WTC11 (cell line): ENCODE results near the gene CABP1. TPM values are rescaled to one million over a fixed set of nuclear protein-coding genes. Genes with fewer than 3 reads are reported as not detected.

Experiments
- ATAC-seq: fragments of 200-7000 bp; cut with Tn5 transposase; 2 replicates; pipeline ENCODE4 v1.10.0; 2021; ENCODE audit warnings: mild to moderate bottlenecking, moderate library complexity
- CTCF ChIA-PET: fragments of 300-600 bp; sonication (Branson Sonifier 250); formaldehyde crosslinking; loops from one replicate; lab custom pipeline; 2021; ENCODE audit warnings: antibody characterized with exemption; lab: Charles Lee
- POLR2A ChIA-PET: fragments of 350-600 bp; sonication (Branson Sonifier 250); formaldehyde crosslinking; loops from one replicate; lab custom pipeline; 2021; ENCODE audit warnings: antibody characterized with exemption; lab: Charles Lee
- DNase-seq: peaks from one replicate; pipeline ENCODE4 v3.0.0; 2021; ENCODE audit warnings: low spot score
- H3K27ac Mint-ChIP-seq: 2 replicates; pipeline ENCODE4 v1.8.0; 2021; ENCODE audit warnings: mixed read lengths
- H3K27me3 Mint-ChIP-seq: 2 replicates; pipeline ENCODE4 v1.8.0; 2021; ENCODE audit warnings: low read depth, mild to moderate bottlenecking, moderate library complexity, mixed read lengths
- H3K36me3 Mint-ChIP-seq: 2 replicates; pipeline ENCODE4 v1.8.0; 2021; ENCODE audit warnings: mixed read lengths
- H3K4me1 Mint-ChIP-seq: 2 replicates; pipeline ENCODE4 v1.8.0; 2022; ENCODE audit warnings: mixed read lengths
- H3K4me3 Mint-ChIP-seq: 2 replicates; pipeline ENCODE4 v1.8.0; 2021; ENCODE audit warnings: mild to moderate bottlenecking, moderate library complexity, mixed read lengths
- H3K9me3 Mint-ChIP-seq: 2 replicates; pipeline ENCODE4 v1.8.0; 2021; ENCODE audit warnings: mixed read lengths
- CREB1 ChIP-seq: sonication (generic); formaldehyde crosslinking; IDR thresholded peaks from 2 replicates; pipeline ENCODE4 v1.8.0; 2023; ENCODE audit warnings: mild to moderate bottlenecking, missing genetic modification reagents
- CREM ChIP-seq: sonication (generic); formaldehyde crosslinking; IDR thresholded peaks from 2 replicates; pipeline ENCODE4 v1.8.1; 2022; ENCODE audit warnings: mild to moderate bottlenecking, missing genetic modification reagents, moderate library complexity
- CTCF ChIP-seq: fragments of 200-600 bp; IDR thresholded peaks from 2 replicates; pipeline ENCODE4 v1.8.0; 2022; ENCODE audit warnings: antibody characterized with exemption
- ESRRA ChIP-seq: sonication (generic); formaldehyde crosslinking; IDR thresholded peaks from 2 replicates; pipeline ENCODE4 v1.8.1; 2022; ENCODE audit warnings: mild to moderate bottlenecking, missing genetic modification reagents, borderline replicate concordance
- FOXK1 ChIP-seq: sonication (generic); formaldehyde crosslinking; IDR thresholded peaks from 2 replicates; pipeline ENCODE4 v1.8.0; 2022; ENCODE audit warnings: mild to moderate bottlenecking, moderate library complexity, missing genetic modification reagents
- KAT7 ChIP-seq: sonication (generic); formaldehyde crosslinking; IDR thresholded peaks from 2 replicates; pipeline ENCODE4 v1.8.1; 2023; ENCODE audit warnings: missing genetic modification reagents, mild to moderate bottlenecking, borderline replicate concordance
- MXD4 ChIP-seq: fragments of 250-450 bp; sonication (Bioruptor Pico); IDR thresholded peaks from 2 replicates; pipeline ENCODE4 v1.8.0; 2021; ENCODE audit warnings: mild to moderate bottlenecking, moderate library complexity, borderline replicate concordance
- NR1H2 ChIP-seq: sonication (generic); formaldehyde crosslinking; IDR thresholded peaks from 2 replicates; pipeline ENCODE4 v1.9.0; 2021; ENCODE audit warnings: mild to moderate bottlenecking, moderate library complexity, missing genetic modification reagents
- NR3C1 ChIP-seq: sonication (generic); formaldehyde crosslinking; conservative IDR thresholded peaks from 2 replicates; pipeline ENCODE4 v1.8.1; 2023; ENCODE audit warnings: low read depth, mild to moderate bottlenecking, missing genetic modification reagents
- OVOL2 ChIP-seq: fragments of 250-450 bp; sonication (Bioruptor Pico); IDR thresholded peaks from 2 replicates; pipeline ENCODE4 v1.9.0; 2021; ENCODE audit warnings: mild to moderate bottlenecking, borderline replicate concordance
- ZNF138 ChIP-seq: sonication (generic); formaldehyde crosslinking; conservative IDR thresholded peaks from 2 replicates; pipeline ENCODE4 v1.8.1; 2022; ENCODE audit warnings: mild to moderate bottlenecking, moderate library complexity, missing genetic modification reagents
- ZNF232 ChIP-seq: sonication (generic); formaldehyde crosslinking; IDR thresholded peaks from 2 replicates; pipeline ENCODE4 v1.8.0; 2022; ENCODE audit warnings: mild to moderate bottlenecking, missing genetic modification reagents
- ZNF396 ChIP-seq: fragments of 250-450 bp; sonication (Bioruptor Pico); IDR thresholded peaks from 2 replicates; pipeline ENCODE4 v1.8.0; 2021; ENCODE audit warnings: mild to moderate bottlenecking, moderate library complexity, borderline replicate concordance
- total RNA-seq: library from RNA; stranded (reverse); gene quantifications from 3 replicates; pipeline ENCODE4 v1.2.3, GENCODE V29; 2021
- TF ChIP-seq, protein P1 (sequence below): sonication (generic); formaldehyde crosslinking; IDR thresholded peaks from 2 replicates; pipeline ENCODE4 v1.8.1; 2022; ENCODE audit warnings: low read depth, missing genetic modification reagents, borderline replicate concordance
- TF ChIP-seq, protein P2 (sequence below): sonication (generic); formaldehyde crosslinking; conservative IDR thresholded peaks from 2 replicates; pipeline ENCODE4 v1.8.1; 2023; ENCODE audit warnings: mild to moderate bottlenecking, low read depth, missing genetic modification reagents, moderate library complexity
- TF ChIP-seq, protein P3 (sequence below): fragments of 250-450 bp; sonication (Bioruptor Pico); IDR thresholded peaks from 2 replicates; pipeline ENCODE4 v2.1.2; 2022; ENCODE audit warnings: mild to moderate bottlenecking, moderate library complexity
- TF ChIP-seq, protein P4 (sequence below): fragments of 250-450 bp; sonication (Bioruptor Pico); conservative IDR thresholded peaks from 2 replicates; pipeline ENCODE4 v1.9.0; 2021; ENCODE audit warnings: mild to moderate bottlenecking
- TF ChIP-seq, protein P5 (sequence below): sonication (generic); formaldehyde crosslinking; IDR thresholded peaks from 2 replicates; pipeline ENCODE4 v1.8.1; 2022; ENCODE audit warnings: missing genetic modification reagents, borderline replicate concordance

Gene CABP1
- total RNA-seq, 1 experiment from 2014 or later, result 14.1 TPM

- CTCF ChIA-PET, result interaction anchor here (1.1 to 4.7 kb wide), 4 partner anchors 7 to 60 kb away, joined by 3 to 40 read pairs (median 18); partner anchors contain the start of gene POP5
Measured at GRCh38 chr12:120642121-120642520, 1.7 kb downstream of the CABP1 start.

GRCh38 chr12:120642826-120643225 lies 2.4 kb downstream of the CABP1 start:
- Mint-ChIP-seq H3K27me3 (peaks cover 20% of the 10 kb centered on the region), H3K4me3 (no peak overlapping the region), H3K36me3 (no peaks in the 10 kb centered on the region), H3K9me3 (no peaks in the 10 kb centered on the region), H3K4me1 (peaks cover 15% of the 10 kb centered on the region), H3K27ac (no peak overlapping the region)
- TF ChIP-seq MXD4 (CRISPR knock-in tag), result no peak
- no peak for TF ChIP-seq ZNF232 (CRISPR knock-in tag)
- no peak for TF ChIP-seq FOXK1 (CRISPR knock-in tag)
- TF ChIP-seq NR1H2 (CRISPR knock-in tag), result no peak
- TF ChIP-seq OVOL2 (CRISPR knock-in tag), result no peak
- TF ChIP-seq, protein P1, sequence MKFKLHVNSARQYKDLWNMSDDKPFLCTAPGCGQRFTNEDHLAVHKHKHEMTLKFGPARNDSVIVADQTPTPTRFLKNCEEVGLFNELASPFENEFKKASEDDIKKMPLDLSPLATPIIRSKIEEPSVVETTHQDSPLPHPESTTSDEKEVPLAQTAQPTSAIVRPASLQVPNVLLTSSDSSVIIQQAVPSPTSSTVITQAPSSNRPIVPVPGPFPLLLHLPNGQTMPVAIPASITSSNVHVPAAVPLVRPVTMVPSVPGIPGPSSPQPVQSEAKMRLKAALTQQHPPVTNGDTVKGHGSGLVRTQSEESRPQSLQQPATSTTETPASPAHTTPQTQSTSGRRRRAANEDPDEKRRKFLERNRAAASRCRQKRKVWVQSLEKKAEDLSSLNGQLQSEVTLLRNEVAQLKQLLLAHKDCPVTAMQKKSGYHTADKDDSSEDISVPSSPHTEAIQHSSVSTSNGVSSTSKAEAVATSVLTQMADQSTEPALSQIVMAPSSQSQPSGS (CRISPR knock-in tag), result no peak
- TF ChIP-seq ZNF138 (CRISPR knock-in tag), result no peak
- no peak for TF ChIP-seq CREB1 (CRISPR knock-in tag)
- no peak for TF ChIP-seq KAT7
- TF ChIP-seq, protein P2, sequence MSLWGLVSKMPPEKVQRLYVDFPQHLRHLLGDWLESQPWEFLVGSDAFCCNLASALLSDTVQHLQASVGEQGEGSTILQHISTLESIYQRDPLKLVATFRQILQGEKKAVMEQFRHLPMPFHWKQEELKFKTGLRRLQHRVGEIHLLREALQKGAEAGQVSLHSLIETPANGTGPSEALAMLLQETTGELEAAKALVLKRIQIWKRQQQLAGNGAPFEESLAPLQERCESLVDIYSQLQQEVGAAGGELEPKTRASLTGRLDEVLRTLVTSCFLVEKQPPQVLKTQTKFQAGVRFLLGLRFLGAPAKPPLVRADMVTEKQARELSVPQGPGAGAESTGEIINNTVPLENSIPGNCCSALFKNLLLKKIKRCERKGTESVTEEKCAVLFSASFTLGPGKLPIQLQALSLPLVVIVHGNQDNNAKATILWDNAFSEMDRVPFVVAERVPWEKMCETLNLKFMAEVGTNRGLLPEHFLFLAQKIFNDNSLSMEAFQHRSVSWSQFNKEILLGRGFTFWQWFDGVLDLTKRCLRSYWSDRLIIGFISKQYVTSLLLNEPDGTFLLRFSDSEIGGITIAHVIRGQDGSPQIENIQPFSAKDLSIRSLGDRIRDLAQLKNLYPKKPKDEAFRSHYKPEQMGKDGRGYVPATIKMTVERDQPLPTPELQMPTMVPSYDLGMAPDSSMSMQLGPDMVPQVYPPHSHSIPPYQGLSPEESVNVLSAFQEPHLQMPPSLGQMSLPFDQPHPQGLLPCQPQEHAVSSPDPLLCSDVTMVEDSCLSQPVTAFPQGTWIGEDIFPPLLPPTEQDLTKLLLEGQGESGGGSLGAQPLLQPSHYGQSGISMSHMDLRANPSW, result no peak
- no peak for TF ChIP-seq CTCF
- POLR2A ChIA-PET, result interaction anchor here (1.2 kb wide), 1 partner anchor 62 kb away, joined by 3 read pairs; the partner anchor contains the start of gene POP5
- CTCF ChIA-PET, result interaction anchor here (0.6 to 4.7 kb wide), 6 partner anchors 13 to 61 kb away, joined by 3 to 34 read pairs (median 4); partner anchors contain the start of genes MLEC and POP5
- no peak for ATAC-seq
- DNase-seq, result no peak

More at GRCh38 chr12:120642121-120642520, 1.7 kb downstream of the CABP1 start:
- ATAC-seq (no peak), DNase-seq (no peak)
- Mint-ChIP-seq H3K27ac (no peak overlapping the region), H3K27me3 (peaks cover 20% of the 10 kb centered on the region), H3K4me1 (peaks cover 15% of the 10 kb centered on the region), H3K4me3 (peak overlapping the region; percentile 72), H3K36me3 (no peaks in the 10 kb centered on the region), H3K9me3 (no peaks in the 10 kb centered on the region)
- POLR2A ChIA-PET, result interaction anchor here (1.2 kb wide), 1 partner anchor 61 kb away, joined by 3 read pairs; the partner anchor contains the start of gene POP5
- TF ChIP-seq, protein P3, sequence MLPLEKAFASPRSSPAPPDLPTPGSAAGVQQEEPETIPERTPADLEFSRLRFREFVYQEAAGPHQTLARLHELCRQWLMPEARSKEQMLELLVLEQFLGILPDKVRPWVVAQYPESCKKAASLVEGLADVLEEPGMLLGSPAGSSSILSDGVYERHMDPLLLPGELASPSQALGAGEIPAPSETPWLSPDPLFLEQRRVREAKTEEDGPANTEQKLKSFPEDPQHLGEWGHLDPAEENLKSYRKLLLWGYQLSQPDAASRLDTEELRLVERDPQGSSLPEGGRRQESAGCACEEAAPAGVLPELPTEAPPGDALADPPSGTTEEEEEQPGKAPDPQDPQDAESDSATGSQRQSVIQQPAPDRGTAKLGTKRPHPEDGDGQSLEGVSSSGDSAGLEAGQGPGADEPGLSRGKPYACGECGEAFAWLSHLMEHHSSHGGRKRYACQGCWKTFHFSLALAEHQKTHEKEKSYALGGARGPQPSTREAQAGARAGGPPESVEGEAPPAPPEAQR (CRISPR knock-in tag), result no peak
- no peak for TF ChIP-seq ESRRA (CRISPR knock-in tag)
- no peak for TF ChIP-seq ZNF396 (CRISPR knock-in tag)
- no peak for TF ChIP-seq CREB1 (CRISPR knock-in tag)
- TF ChIP-seq, protein P2, result no peak
- no peak for TF ChIP-seq CREM (CRISPR knock-in tag)
- TF ChIP-seq, protein P4, sequence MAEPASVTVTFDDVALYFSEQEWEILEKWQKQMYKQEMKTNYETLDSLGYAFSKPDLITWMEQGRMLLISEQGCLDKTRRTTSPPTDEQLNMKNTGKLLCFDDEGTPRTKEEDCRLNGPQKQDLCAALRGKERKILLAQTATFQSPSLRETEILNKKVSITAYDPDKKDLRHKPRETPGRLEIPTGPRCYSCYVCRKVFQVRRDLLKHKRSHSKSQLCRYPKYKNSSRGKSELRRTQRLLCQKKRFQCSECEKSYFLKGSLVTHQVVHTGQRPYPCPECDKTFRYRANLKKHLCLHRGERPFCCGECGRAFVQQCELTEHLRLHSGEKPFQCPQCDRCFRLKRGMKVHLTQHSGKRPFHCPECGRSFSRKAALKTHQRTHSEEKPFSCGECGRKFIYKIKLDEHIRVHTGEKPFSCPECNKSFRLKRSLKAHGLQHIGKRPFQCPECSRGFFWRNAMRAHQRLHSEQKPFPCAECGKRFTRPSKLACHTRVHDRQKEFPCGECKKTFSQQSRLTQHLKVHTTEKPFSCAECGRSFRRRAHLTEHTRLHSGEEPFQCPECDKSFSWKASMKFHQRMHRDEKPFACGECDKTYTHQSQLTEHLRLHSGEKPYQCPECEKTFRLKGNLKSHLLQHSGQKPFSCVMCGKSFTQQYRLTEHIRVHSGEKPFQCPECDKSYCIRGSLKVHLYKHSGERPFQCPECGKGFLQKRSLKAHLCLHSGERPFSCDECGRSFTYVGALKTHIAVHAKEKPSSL (CRISPR knock-in tag), result no peak
- TF ChIP-seq NR3C1 (CRISPR knock-in tag), result no peak
- TF ChIP-seq, protein P5, sequence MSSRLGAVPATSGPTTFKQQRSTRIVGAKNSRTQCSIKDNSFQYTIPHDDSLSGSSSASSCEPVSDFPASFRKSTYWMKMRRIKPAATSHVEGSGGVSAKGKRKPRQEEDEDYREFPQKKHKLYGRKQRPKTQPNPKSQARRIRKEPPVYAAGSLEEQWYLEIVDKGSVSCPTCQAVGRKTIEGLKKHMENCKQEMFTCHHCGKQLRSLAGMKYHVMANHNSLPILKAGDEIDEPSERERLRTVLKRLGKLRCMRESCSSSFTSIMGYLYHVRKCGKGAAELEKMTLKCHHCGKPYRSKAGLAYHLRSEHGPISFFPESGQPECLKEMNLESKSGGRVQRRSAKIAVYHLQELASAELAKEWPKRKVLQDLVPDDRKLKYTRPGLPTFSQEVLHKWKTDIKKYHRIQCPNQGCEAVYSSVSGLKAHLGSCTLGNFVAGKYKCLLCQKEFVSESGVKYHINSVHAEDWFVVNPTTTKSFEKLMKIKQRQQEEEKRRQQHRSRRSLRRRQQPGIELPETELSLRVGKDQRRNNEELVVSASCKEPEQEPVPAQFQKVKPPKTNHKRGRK (CRISPR knock-in tag), result no peak
